WTC11 (cell line): ENCODE measurements around the gene B4GALT2. TPM values are rescaled to one million over a fixed set of nuclear protein-coding genes. Genes with fewer than 3 reads are reported as not detected.

ENCODE experiments used
- ATAC-seq: fragments of 200-7000 bp; cut with Tn5 transposase; 2 replicates; pipeline ENCODE4 v1.10.0; 2021; ENCODE audit warnings: mild to moderate bottlenecking, moderate library complexity
- CTCF ChIA-PET: fragments of 300-600 bp; sonication (Branson Sonifier 250); formaldehyde crosslinking; loops from one replicate; lab custom pipeline; 2021; ENCODE audit warnings: antibody characterized with exemption; lab: Charles Lee
- POLR2A ChIA-PET: fragments of 350-600 bp; sonication (Branson Sonifier 250); formaldehyde crosslinking; loops from one replicate; lab custom pipeline; 2021; ENCODE audit warnings: antibody characterized with exemption; lab: Charles Lee
- DNase-seq: peaks from one replicate; pipeline ENCODE4 v3.0.0; 2021; ENCODE audit warnings: low spot score
- H3K27ac Mint-ChIP-seq: 2 replicates; pipeline ENCODE4 v1.8.0; 2021; ENCODE audit warnings: mixed read lengths
- H3K27me3 Mint-ChIP-seq: 2 replicates; pipeline ENCODE4 v1.8.0; 2021; ENCODE audit warnings: low read depth, mild to moderate bottlenecking, moderate library complexity, mixed read lengths
- H3K36me3 Mint-ChIP-seq: 2 replicates; pipeline ENCODE4 v1.8.0; 2021; ENCODE audit warnings: mixed read lengths
- H3K4me1 Mint-ChIP-seq: 2 replicates; pipeline ENCODE4 v1.8.0; 2022; ENCODE audit warnings: mixed read lengths
- H3K4me3 Mint-ChIP-seq: 2 replicates; pipeline ENCODE4 v1.8.0; 2021; ENCODE audit warnings: mild to moderate bottlenecking, moderate library complexity, mixed read lengths
- H3K9me3 Mint-ChIP-seq: 2 replicates; pipeline ENCODE4 v1.8.0; 2021; ENCODE audit warnings: mixed read lengths
- E2F5 ChIP-seq: sonication (generic); formaldehyde crosslinking; IDR thresholded peaks from 2 replicates; pipeline ENCODE4 v1.8.1; 2022; ENCODE audit warnings: mild to moderate bottlenecking, moderate library complexity, missing genetic modification reagents
- FOXK1 ChIP-seq: sonication (generic); formaldehyde crosslinking; IDR thresholded peaks from 2 replicates; pipeline ENCODE4 v1.8.0; 2022; ENCODE audit warnings: mild to moderate bottlenecking, moderate library complexity, missing genetic modification reagents
- HMGXB4 ChIP-seq: sonication (generic); formaldehyde crosslinking; IDR thresholded peaks from 2 replicates; pipeline ENCODE4 v1.8.1; 2023; ENCODE audit warnings: mild to moderate bottlenecking, moderate library complexity, missing genetic modification reagents
- KAT7 ChIP-seq: sonication (generic); formaldehyde crosslinking; IDR thresholded peaks from 2 replicates; pipeline ENCODE4 v1.8.1; 2023; ENCODE audit warnings: missing genetic modification reagents, mild to moderate bottlenecking, borderline replicate concordance
- MAX ChIP-seq: sonication (generic); formaldehyde crosslinking; IDR thresholded peaks from 2 replicates; pipeline ENCODE4 v1.8.0; 2022; ENCODE audit warnings: mild to moderate bottlenecking, missing genetic modification reagents
- SP1 ChIP-seq: sonication (generic); formaldehyde crosslinking; conservative IDR thresholded peaks from 2 replicates; pipeline ENCODE4 v1.8.1; 2022; ENCODE audit warnings: missing genetic modification reagents
- TP53 ChIP-seq: sonication (generic); formaldehyde crosslinking; IDR thresholded peaks from 2 replicates; pipeline ENCODE4 v1.8.1; 2023; ENCODE audit warnings: mild to moderate bottlenecking, missing genetic modification reagents
- ZNF232 ChIP-seq: sonication (generic); formaldehyde crosslinking; IDR thresholded peaks from 2 replicates; pipeline ENCODE4 v1.8.0; 2022; ENCODE audit warnings: mild to moderate bottlenecking, missing genetic modification reagents
- ZNF396 ChIP-seq: fragments of 250-450 bp; sonication (Bioruptor Pico); IDR thresholded peaks from 2 replicates; pipeline ENCODE4 v1.8.0; 2021; ENCODE audit warnings: mild to moderate bottlenecking, moderate library complexity, borderline replicate concordance
- ZNF416 ChIP-seq: fragments of 250-450 bp; sonication (Bioruptor Pico); IDR thresholded peaks from 2 replicates; pipeline ENCODE4 v1.9.0; 2021; ENCODE audit warnings: mild to moderate bottlenecking, inconsistent platforms
- ZNF512 ChIP-seq: sonication (generic); formaldehyde crosslinking; IDR thresholded peaks from 2 replicates; pipeline ENCODE4 v1.8.1; 2022; ENCODE audit warnings: missing genetic modification reagents, borderline replicate concordance
- total RNA-seq: library from RNA; stranded (reverse); gene quantifications from 3 replicates; pipeline ENCODE4 v1.2.3, GENCODE V29; 2021
- TF ChIP-seq, protein P1 (sequence below): sonication (generic); formaldehyde crosslinking; IDR thresholded peaks from 2 replicates; pipeline ENCODE4 v1.8.0; 2022; ENCODE audit warnings: mild to moderate bottlenecking, missing genetic modification reagents
- TF ChIP-seq, protein P2 (sequence below): sonication (generic); formaldehyde crosslinking; IDR thresholded peaks from 2 replicates; pipeline ENCODE4 v1.8.0; 2023; ENCODE audit warnings: missing genetic modification reagents, mild to moderate bottlenecking, borderline replicate concordance

The B4GALT2 gene
- total RNA-seq, 1 experiment from 2014 or later: 66.7 TPM

GRCh38 chr1:44029911-44030604 is 51.0 kb downstream of the B4GALT2 start (continued):
- 0 out of 2 replicates have a peak, but pooled peaks have one; percentile 48 for TF ChIP-seq TP53 (CRISPR knock-in tag)
- peak; percentile 42 for TF ChIP-seq ZNF232 (CRISPR knock-in tag)
- TF ChIP-seq SP1 (CRISPR knock-in tag): peak; percentile 59

- peaks cover 42% of the 10 kb centered on the region for H3K4me1 Mint-ChIP-seq
- CTCF ChIA-PET: interaction anchor here (0.9 to 6.6 kb wide), 6 partner anchors 14 to 96 kb away, joined by 3 to 132 read pairs (median 6); no protein-coding TSS in a partner anchor
- DNase-seq (peak; percentile 73), ATAC-seq (peak; percentile 30)
- no peak overlapping the region for H3K27ac Mint-ChIP-seq
- no peaks in the 10 kb centered on the region for H3K9me3 Mint-ChIP-seq
- no peaks in the 10 kb centered on the region for H3K36me3 Mint-ChIP-seq
- peak overlapping the region; percentile 87 for H3K4me3 Mint-ChIP-seq
- POLR2A ChIA-PET: interaction anchor here (0.7 to 1.9 kb wide), 5 partner anchors 14 to 381 kb away, joined by 3 to 6 read pairs (median 3); partner anchors contain the start of gene ATP6V0B
- no peak for TF ChIP-seq MAX
- 0 out of 2 replicates have a peak, but pooled peaks have one; percentile 63 for TF ChIP-seq ZNF416 (CRISPR knock-in tag)
- TF ChIP-seq ZNF396 (CRISPR knock-in tag): no peak
- TF ChIP-seq, protein P1, sequence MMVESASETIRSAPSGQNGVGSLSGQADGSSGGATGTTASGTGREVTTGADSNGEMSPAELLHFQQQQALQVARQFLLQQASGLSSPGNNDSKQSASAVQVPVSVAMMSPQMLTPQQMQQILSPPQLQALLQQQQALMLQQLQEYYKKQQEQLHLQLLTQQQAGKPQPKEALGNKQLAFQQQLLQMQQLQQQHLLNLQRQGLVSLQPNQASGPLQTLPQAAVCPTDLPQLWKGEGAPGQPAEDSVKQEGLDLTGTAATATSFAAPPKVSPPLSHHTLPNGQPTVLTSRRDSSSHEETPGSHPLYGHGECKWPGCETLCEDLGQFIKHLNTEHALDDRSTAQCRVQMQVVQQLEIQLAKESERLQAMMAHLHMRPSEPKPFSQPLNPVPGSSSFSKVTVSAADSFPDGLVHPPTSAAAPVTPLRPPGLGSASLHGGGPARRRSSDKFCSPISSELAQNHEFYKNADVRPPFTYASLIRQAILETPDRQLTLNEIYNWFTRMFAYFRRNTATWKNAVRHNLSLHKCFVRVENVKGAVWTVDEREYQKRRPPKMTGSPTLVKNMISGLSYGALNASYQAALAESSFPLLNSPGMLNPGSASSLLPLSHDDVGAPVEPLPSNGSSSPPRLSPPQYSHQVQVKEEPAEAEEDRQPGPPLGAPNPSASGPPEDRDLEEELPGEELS (CRISPR knock-in tag): 0 out of 2 replicates have a peak, but pooled peaks have one; percentile 21
- peak; percentile 77; the same call in 1 of the 2 replicates for TF ChIP-seq HMGXB4 (CRISPR knock-in tag)
- TF ChIP-seq, protein P2, sequence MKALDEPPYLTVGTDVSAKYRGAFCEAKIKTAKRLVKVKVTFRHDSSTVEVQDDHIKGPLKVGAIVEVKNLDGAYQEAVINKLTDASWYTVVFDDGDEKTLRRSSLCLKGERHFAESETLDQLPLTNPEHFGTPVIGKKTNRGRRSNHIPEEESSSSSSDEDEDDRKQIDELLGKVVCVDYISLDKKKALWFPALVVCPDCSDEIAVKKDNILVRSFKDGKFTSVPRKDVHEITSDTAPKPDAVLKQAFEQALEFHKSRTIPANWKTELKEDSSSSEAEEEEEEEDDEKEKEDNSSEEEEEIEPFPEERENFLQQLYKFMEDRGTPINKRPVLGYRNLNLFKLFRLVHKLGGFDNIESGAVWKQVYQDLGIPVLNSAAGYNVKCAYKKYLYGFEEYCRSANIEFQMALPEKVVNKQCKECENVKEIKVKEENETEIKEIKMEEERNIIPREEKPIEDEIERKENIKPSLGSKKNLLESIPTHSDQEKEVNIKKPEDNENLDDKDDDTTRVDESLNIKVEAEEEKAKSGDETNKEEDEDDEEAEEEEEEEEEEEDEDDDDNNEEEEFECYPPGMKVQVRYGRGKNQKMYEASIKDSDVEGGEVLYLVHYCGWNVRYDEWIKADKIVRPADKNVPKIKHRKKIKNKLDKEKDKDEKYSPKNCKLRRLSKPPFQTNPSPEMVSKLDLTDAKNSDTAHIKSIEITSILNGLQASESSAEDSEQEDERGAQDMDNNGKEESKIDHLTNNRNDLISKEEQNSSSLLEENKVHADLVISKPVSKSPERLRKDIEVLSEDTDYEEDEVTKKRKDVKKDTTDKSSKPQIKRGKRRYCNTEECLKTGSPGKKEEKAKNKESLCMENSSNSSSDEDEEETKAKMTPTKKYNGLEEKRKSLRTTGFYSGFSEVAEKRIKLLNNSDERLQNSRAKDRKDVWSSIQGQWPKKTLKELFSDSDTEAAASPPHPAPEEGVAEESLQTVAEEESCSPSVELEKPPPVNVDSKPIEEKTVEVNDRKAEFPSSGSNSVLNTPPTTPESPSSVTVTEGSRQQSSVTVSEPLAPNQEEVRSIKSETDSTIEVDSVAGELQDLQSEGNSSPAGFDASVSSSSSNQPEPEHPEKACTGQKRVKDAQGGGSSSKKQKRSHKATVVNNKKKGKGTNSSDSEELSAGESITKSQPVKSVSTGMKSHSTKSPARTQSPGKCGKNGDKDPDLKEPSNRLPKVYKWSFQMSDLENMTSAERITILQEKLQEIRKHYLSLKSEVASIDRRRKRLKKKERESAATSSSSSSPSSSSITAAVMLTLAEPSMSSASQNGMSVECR (CRISPR knock-in tag): peak; percentile 51; the same call in 1 of the 2 replicates
- TF ChIP-seq ZNF512 (CRISPR knock-in tag): no peak
- peak; percentile 52; the same call in 1 of the 2 replicates for TF ChIP-seq E2F5 (CRISPR knock-in tag)
- 0 out of 2 replicates have a peak, but pooled peaks have one; percentile 58 for TF ChIP-seq KAT7 (CRISPR knock-in tag)
- peak; percentile 17; the same call in 1 of the 2 replicates for TF ChIP-seq ZNF232 (CRISPR knock-in tag)
- no peak; the same call in 1 of the 2 replicates for TF ChIP-seq FOXK1 (CRISPR knock-in tag)
- no peaks in the 10 kb centered on the region for H3K27me3 Mint-ChIP-seq
Observed at GRCh38 chr1:44030605-44031251, 51.7 kb downstream of the B4GALT2 start.
